Measurements from ENCODE around the gene PADI1.

Gene PADI1

DNA sequence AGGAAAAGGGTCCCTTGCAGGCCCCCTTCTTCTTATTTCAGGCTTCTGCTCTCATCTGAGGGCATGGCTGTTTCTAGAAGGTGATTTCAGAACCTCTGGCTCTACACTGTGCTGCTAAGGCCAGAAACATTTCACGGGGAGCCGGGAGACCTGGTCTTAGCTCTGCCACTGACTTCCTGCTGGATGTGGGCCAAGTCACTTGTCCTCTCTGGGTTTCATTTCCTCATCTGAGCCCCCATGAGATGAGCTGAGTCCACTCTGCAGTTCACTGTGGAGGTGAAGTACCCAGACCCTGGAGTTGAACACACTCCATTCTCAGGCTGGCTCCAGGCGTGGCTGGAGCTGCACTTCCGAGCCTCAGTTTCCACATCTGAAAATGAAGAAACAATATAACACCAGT, 2.1 kb downstream of the PADI1 start:
- Histone ChIP-seq H3K9me3 (ENCODE audit: control insufficient read depth, low read length) (no peaks in the 10 kb centered on the region), H3K36me3 (ENCODE audit: control insufficient read depth, insufficient read depth, low read length) (no peaks in the 10 kb centered on the region), H3K4me3 (ENCODE audit: low read length) (no peak overlapping the region), H3K27me3 (ENCODE audit: control insufficient read depth, insufficient read depth, low read length) (peaks cover 19% of the 10 kb centered on the region), H3K4me1 (ENCODE audit: control insufficient read depth, insufficient read depth, low read length) (no peaks in the 10 kb centered on the region), H3K9ac (ENCODE audit: low read length) (no peak overlapping the region)

DNA sequence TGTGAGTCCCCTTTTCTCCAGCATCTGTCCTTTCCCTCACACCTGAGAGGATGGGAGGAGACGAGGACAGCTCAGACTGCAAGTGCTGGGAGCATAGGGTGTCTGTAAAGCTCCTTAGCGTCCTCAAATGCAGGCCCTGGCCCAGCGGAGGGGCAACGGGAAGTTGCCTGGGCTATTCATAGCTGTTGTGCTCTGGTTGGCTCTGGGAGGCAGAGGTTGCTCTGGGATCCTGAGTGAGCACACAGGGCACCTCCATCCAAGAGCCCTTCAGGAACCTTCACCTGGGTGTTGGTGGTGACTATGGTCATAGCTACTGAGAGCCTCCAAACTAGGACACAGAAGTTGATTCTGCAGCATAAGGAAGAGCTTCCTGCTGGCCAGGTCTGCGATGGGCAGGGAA, 2.6 kb downstream of the PADI1 start:
- peaks cover 19% of the 10 kb centered on the region for H3K27me3 ChIP-seq (ENCODE audit: control insufficient read depth, insufficient read depth, low read length)
- peaks cover 4% of the 10 kb centered on the region for H3K4me1 ChIP-seq (ENCODE audit: control insufficient read depth, insufficient read depth, low read length)
- no peak overlapping the region for H3K9ac ChIP-seq (ENCODE audit: low read length)
- H3K36me3 ChIP-seq (ENCODE audit: control insufficient read depth, insufficient read depth, low read length) = no peaks in the 10 kb centered on the region
- H3K9me3 ChIP-seq (ENCODE audit: control insufficient read depth, low read length) = no peaks in the 10 kb centered on the region
- no peak overlapping the region for H3K4me3 ChIP-seq (ENCODE audit: low read length)

DNA sequence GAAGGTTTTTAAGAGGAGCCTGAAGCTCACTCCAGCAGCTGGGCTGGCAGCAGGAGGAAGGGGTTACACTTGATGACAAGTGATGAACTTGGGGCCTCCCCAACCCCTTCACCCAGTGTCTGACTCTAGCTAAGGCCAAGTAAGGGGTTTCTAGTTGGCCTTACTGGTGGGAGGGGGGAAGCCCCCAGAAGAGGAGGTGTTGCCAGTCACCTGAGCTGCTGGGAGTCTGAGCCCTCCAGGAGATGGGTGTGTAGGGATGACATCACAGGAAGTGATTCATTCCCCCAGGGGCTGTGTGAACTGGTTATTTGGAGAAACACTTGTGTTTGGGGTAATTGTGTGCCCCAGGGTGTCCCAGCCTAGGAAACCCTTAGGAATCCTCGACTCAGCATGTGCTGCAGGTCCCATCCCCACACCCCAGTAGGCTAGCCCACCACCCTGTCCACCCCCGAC, 3.1 kb downstream of the PADI1 start:
- Histone ChIP-seq H3K4me1 (ENCODE audit: control insufficient read depth, insufficient read depth, low read length) (peaks cover 8% of the 10 kb centered on the region), H3K27me3 (ENCODE audit: control insufficient read depth, insufficient read depth, low read length) (peaks cover 22% of the 10 kb centered on the region), H3K9me3 (ENCODE audit: control insufficient read depth, low read length) (no peaks in the 10 kb centered on the region), H3K4me3 (ENCODE audit: low read length) (no peak overlapping the region), H3K9ac (ENCODE audit: low read length) (no peak overlapping the region), H3K36me3 (ENCODE audit: control insufficient read depth, insufficient read depth, low read length) (no peaks in the 10 kb centered on the region)

- H3K36me3 ChIP-seq (ENCODE audit: control insufficient read depth, insufficient read depth, low read length) = no peaks in the 10 kb centered on the region
- no peak overlapping the region for H3K9ac ChIP-seq (ENCODE audit: low read length)
- no peak overlapping the region for H3K4me3 ChIP-seq (ENCODE audit: low read length)
- H3K9me3 ChIP-seq (ENCODE audit: control insufficient read depth, low read length) = no peaks in the 10 kb centered on the region
- H3K4me1 ChIP-seq (ENCODE audit: control insufficient read depth, insufficient read depth, low read length) = peaks cover 9% of the 10 kb centered on the region
- peaks cover 27% of the 10 kb centered on the region for H3K27me3 ChIP-seq (ENCODE audit: control insufficient read depth, insufficient read depth, low read length)
Observed at GRCh38 chr1:17208546-17208945, 3.6 kb downstream of the PADI1 start.

GRCh38 chr1:17209430-17209829, 4.5 kb downstream of the PADI1 start:
- Histone ChIP-seq H3K27me3 (ENCODE audit: control insufficient read depth, insufficient read depth, low read length) (peaks cover 25% of the 10 kb centered on the region), H3K4me1 (ENCODE audit: control insufficient read depth, insufficient read depth, low read length) (peaks cover 9% of the 10 kb centered on the region), H3K4me3 (ENCODE audit: low read length) (no peak overlapping the region), H3K9ac (ENCODE audit: low read length) (no peak overlapping the region), H3K36me3 (ENCODE audit: control insufficient read depth, insufficient read depth, low read length) (no peaks in the 10 kb centered on the region), H3K9me3 (ENCODE audit: control insufficient read depth, low read length) (no peaks in the 10 kb centered on the region)

GRCh38 chr1:17210176-17210575, 5.2 kb downstream of the PADI1 start:
- no peaks in the 10 kb centered on the region for H3K36me3 ChIP-seq (ENCODE audit: control insufficient read depth, insufficient read depth, low read length)
- peaks cover 9% of the 10 kb centered on the region for H3K4me1 ChIP-seq (ENCODE audit: control insufficient read depth, insufficient read depth, low read length)
- peaks cover 21% of the 10 kb centered on the region for H3K27me3 ChIP-seq (ENCODE audit: control insufficient read depth, insufficient read depth, low read length)

GRCh38 chr1:17211377-17211776, 6.4 kb downstream of the PADI1 start:
- H3K27me3 ChIP-seq (ENCODE audit: control insufficient read depth, insufficient read depth, low read length) = peaks cover 15% of the 10 kb centered on the region
- no peaks in the 10 kb centered on the region for H3K36me3 ChIP-seq (ENCODE audit: control insufficient read depth, insufficient read depth, low read length)
- peaks cover 9% of the 10 kb centered on the region for H3K4me1 ChIP-seq (ENCODE audit: control insufficient read depth, insufficient read depth, low read length)
- no peaks in the 10 kb centered on the region for H3K9me3 ChIP-seq (ENCODE audit: control insufficient read depth, low read length)
- H3K4me3 ChIP-seq (ENCODE audit: low read length) = no peak overlapping the region
- no peak overlapping the region for H3K9ac ChIP-seq (ENCODE audit: low read length)

More at GRCh38 chr1:17210176-17210575, 5.2 kb downstream of the PADI1 start:
- no peak overlapping the region for H3K9ac ChIP-seq (ENCODE audit: low read length)
- H3K4me3 ChIP-seq (ENCODE audit: low read length) = no peak overlapping the region
- no peaks in the 10 kb centered on the region for H3K9me3 ChIP-seq (ENCODE audit: control insufficient read depth, low read length)

- Histone ChIP-seq H3K27me3 (ENCODE audit: control insufficient read depth, insufficient read depth, low read length) (peaks cover 15% of the 10 kb centered on the region), H3K4me1 (ENCODE audit: control insufficient read depth, insufficient read depth, low read length) (peaks cover 9% of the 10 kb centered on the region), H3K9ac (ENCODE audit: low read length) (no peak overlapping the region), H3K4me3 (ENCODE audit: low read length) (no peak overlapping the region), H3K9me3 (ENCODE audit: control insufficient read depth, low read length) (no peaks in the 10 kb centered on the region), H3K36me3 (ENCODE audit: control insufficient read depth, insufficient read depth, low read length) (no peaks in the 10 kb centered on the region)
Observed at GRCh38 chr1:17212009-17212408, 7.1 kb downstream of the PADI1 start.

DNA sequence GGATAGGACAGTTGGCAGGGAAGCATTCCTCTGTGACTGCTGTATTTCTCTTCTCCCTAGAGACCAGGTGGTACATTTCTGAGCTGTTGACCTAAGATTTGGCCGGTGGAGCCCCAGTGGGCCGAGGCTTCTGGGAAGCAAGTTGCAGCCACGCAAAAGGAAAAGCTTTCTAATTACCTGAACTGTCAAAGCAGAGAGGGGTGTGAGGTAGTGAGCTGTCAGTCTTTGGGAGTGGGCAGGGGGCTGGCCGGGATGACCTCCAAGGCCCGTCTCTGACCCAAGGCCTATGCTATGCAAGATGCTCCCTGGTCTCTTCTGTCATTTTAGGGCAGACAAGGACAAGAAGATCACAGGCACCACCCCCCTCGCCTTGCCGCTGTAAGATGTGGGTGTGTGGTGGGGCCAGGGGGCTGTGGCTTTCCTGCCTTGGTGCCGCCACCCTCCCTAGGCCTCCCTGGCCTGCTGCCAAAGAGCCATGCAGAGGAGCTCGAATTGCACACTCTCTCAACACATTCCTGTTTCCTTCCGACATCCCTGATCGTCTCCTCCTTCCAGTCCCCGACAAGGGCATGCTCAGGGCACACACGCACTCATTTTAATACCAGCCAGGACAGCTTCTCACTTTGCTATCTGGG, 7.7 kb downstream of the PADI1 start:
- Histone ChIP-seq H3K36me3 (ENCODE audit: control insufficient read depth, insufficient read depth, low read length) (no peaks in the 10 kb centered on the region), H3K9me3 (ENCODE audit: control insufficient read depth, low read length) (no peaks in the 10 kb centered on the region), H3K27me3 (ENCODE audit: control insufficient read depth, insufficient read depth, low read length) (peaks cover 15% of the 10 kb centered on the region), H3K4me1 (ENCODE audit: control insufficient read depth, insufficient read depth, low read length) (peaks cover 9% of the 10 kb centered on the region), H3K9ac (ENCODE audit: low read length) (no peak overlapping the region), H3K4me3 (ENCODE audit: low read length) (no peak overlapping the region)

DNA sequence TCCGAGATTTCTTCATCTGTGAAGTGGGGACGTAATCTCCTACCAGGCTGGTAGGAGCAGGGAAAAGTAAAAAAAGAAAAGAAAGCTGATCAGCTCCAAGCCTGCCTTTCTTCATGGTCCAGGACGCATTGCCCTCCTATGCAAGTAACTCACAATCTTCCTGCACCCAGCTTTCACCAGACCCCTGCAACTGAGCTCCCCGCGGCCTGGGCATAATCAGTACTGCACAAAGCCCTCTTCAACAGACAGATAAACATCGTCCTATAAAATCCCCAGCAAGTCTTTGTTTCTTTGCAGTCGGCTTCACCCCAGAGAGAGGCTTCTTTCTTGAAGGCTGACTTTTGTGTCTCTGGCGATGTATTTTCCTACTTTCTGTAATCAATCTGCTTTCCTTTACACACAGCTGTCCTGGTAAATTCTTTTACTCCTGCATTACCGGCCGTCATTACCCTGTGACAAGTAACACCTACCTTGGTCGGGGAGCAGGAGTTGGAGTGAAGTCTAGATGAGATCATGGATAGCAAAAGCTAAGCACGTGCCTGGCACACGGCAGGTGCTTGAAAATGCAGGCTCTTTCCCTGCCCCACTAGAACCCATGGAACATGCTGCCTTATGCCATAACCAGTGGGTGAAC, 8.3 kb downstream of the PADI1 start:
- H3K27me3 ChIP-seq (ENCODE audit: control insufficient read depth, insufficient read depth, low read length) = peaks cover 15% of the 10 kb centered on the region
- H3K9ac ChIP-seq (ENCODE audit: low read length) = no peak overlapping the region
- peaks cover 9% of the 10 kb centered on the region for H3K4me1 ChIP-seq (ENCODE audit: control insufficient read depth, insufficient read depth, low read length)
- H3K4me3 ChIP-seq (ENCODE audit: low read length) = no peak overlapping the region
- H3K36me3 ChIP-seq (ENCODE audit: control insufficient read depth, insufficient read depth, low read length) = no peaks in the 10 kb centered on the region
- no peaks in the 10 kb centered on the region for H3K9me3 ChIP-seq (ENCODE audit: control insufficient read depth, low read length)

- Histone ChIP-seq H3K4me3 (ENCODE audit: low read length) (no peak overlapping the region), H3K9me3 (ENCODE audit: control insufficient read depth, low read length) (no peaks in the 10 kb centered on the region), H3K27me3 (ENCODE audit: control insufficient read depth, insufficient read depth, low read length) (peaks cover 18% of the 10 kb centered on the region), H3K4me1 (ENCODE audit: control insufficient read depth, insufficient read depth, low read length) (peaks cover 9% of the 10 kb centered on the region), H3K36me3 (ENCODE audit: control insufficient read depth, insufficient read depth, low read length) (no peaks in the 10 kb centered on the region), H3K9ac (ENCODE audit: low read length) (no peak overlapping the region)
Observed at GRCh38 chr1:17213782-17214148, 8.8 kb downstream of the PADI1 start.

DNA sequence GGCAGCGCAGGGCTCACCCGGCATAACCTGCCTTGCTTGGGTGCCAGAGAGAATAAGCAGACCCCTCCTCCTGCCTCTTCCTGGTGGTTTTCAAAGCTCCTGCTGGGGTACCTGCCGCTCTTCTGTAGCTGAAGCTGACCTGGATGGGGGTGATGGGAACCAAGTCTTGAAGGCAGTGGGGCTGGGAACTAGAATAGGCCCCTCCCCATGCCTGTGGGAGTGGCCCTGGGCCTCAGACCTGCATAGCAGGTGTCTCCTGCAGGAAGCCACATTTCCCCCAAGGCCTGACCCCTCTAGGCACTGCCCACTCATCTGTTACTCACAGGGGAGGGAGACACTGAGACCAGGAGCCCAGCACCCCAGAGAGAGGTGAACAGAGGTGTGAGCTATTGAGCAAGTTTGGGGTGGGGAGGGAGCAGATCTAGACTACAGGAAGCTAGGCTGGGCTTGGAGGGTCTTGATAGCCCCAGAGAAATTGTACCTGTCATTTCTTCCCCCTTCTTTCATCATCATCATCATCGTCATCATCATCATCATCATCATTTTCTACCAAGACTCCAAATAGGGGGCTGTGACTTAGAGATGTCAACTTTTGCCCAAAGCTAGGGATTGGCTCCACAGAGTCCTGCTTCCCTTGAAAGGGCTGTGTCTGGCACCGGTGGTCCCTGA, 10.1 kb downstream of the PADI1 start:
- H3K4me3 ChIP-seq (ENCODE audit: low read length) = no peak overlapping the region
- H3K4me1 ChIP-seq (ENCODE audit: control insufficient read depth, insufficient read depth, low read length) = peaks cover 9% of the 10 kb centered on the region
- H3K9me3 ChIP-seq (ENCODE audit: control insufficient read depth, low read length) = no peaks in the 10 kb centered on the region
- H3K9ac ChIP-seq (ENCODE audit: low read length) = no peak overlapping the region
- H3K27me3 ChIP-seq (ENCODE audit: control insufficient read depth, insufficient read depth, low read length) = peaks cover 20% of the 10 kb centered on the region
- H3K36me3 ChIP-seq (ENCODE audit: control insufficient read depth, insufficient read depth, low read length) = no peaks in the 10 kb centered on the region
